Measurements from ENCODE around the gene MTO1.
A peak's percentile ranks its signal among the peaks of the same experiment; 100 is the strongest.

MTO1 gene

DNA sequence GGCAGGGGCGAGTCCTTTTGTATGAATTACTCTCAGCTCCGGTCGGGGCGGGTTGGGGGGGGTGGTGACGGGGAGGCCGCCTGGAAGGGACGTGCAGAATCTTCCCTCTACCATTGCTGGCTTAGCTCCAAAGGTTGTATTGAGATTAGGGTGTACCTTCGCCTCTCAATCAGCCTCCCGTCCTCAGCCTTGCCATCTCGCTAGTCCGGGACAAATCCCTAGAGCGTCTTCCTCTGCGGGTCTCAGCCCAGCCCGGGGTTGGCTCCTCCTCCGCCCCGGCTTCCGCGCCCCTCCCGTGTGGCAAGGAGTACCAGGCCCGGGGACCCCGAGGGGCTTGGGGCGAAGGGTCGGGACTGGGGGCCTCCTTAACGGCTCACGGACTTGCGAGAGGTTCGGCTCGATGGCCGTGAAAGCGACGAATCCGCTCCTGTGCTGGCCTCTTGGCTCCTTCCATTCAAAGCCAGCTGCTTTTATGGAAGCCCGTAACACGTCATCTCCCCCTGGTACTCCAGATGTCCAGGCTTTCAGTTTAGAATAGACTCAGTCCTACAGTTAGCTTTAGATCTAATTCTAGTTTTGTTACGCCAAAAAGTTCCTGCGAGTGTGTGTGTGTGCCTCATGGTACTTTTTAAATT is 59.9 kb downstream of the MTO1 start:
- POLR2A ChIA-PET: interaction anchor here (0.6 to 2.9 kb wide), 12 partner anchors 9 to 201 kb away, joined by 3 to 23 read pairs (median 10); partner anchors contain the start of genes MTO1 and SLC17A5
- DNase-seq (ENCODE audit: extremely low spot score): peak; percentile 35
- CTCF ChIA-PET: interaction anchor here (1.4 to 3.3 kb wide), 5 partner anchors 11 to 89 kb away, joined by 3 to 22 read pairs (median 5); no protein-coding TSS in a partner anchor
- TF ChIP-seq, protein P1, sequence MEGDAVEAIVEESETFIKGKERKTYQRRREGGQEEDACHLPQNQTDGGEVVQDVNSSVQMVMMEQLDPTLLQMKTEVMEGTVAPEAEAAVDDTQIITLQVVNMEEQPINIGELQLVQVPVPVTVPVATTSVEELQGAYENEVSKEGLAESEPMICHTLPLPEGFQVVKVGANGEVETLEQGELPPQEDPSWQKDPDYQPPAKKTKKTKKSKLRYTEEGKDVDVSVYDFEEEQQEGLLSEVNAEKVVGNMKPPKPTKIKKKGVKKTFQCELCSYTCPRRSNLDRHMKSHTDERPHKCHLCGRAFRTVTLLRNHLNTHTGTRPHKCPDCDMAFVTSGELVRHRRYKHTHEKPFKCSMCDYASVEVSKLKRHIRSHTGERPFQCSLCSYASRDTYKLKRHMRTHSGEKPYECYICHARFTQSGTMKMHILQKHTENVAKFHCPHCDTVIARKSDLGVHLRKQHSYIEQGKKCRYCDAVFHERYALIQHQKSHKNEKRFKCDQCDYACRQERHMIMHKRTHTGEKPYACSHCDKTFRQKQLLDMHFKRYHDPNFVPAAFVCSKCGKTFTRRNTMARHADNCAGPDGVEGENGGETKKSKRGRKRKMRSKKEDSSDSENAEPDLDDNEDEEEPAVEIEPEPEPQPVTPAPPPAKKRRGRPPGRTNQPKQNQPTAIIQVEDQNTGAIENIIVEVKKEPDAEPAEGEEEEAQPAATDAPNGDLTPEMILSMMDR (IDR thresholded peaks at IDR 0.05; ENCODE audit: control extremely low read depth, extremely low read depth, low read depth, missing control alignments): no peak

DNA sequence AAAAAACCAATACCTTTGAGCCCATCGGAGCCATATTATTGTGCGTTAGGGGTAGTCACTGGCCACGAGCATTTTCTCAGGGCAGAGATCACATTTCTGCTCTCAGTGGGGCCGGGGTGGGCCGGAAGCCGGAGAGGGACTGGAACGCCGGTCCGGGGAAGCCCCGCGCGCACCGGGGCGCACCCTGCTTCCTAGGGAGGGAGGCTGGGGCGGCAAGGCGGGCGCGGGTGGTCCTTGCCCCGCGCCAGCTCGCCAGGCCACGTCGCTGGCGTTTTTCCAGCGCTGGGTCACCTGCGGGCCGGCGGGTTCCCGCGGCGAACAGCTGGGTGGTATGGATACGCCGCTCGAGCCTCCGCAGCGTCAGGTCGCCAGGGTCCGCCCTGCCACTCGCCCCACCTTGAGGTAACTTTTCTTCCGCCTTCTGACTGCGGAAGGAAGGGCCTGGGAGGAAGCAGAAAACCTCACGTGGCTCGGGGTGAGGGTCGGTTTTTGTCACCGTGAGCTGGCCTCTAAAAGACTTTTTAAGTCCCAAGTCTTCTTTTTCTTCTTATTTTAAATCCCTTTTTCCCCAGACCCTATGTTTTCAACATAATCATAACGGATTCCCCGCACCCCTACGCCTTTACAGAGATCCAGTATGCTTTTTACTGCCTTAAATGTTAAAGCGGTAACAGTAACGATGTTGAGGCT is 62.0 kb downstream of the MTO1 start:
- ChIA-PET CTCF (interaction anchor here (1.1 to 3.3 kb wide), 6 partner anchors 11 to 123 kb away, joined by 3 to 22 read pairs (median 6); no protein-coding TSS in a partner anchor), POLR2A (no interaction called here)
- peak; percentile 71 for DNase-seq (ENCODE audit: extremely low spot score)
- TF ChIP-seq, protein P1 (IDR thresholded peaks at IDR 0.05; ENCODE audit: control extremely low read depth, extremely low read depth, low read depth, missing control alignments): no peak

DNA sequence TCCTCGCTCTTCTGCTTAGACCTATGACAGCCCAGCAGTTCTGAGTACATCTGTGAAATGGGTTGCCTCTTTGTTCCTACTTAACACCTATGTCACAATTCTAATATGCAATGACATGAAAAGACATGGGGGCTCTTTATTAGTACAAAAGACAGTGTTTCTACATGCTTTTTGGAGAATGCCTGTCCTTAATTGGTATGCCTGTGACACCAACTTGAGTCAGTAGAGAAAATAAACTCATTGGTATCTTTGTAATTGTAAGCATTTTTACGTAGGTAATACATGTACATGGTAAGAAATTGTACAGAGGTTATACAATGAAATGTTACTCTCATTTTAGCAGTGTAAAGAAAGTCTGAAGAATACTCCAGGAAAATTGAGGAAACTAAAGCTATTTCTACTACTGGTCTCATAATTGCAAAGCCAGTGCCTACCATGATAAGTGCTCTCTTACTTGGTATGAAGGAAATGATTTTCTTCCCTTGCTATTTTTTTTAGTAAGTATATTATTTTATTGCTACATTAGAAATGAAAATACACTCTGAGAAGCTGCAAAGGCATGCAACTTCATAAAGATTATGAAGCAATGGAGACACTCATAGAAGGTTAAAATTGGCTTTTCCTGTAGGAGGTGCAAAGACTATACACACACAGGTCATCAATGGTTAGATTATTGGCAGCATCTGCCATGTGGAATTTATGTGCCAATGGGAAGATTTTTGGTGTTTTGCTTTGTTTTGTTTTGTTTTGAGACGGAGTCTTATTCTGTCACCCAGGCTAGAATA is 64.2 kb downstream of the MTO1 start:
- TF ChIP-seq, protein P1 (IDR thresholded peaks at IDR 0.05; ENCODE audit: control extremely low read depth, extremely low read depth, low read depth, missing control alignments): no peak
- DNase-seq (ENCODE audit: extremely low spot score): no peak
- POLR2A ChIA-PET: no interaction called here
- CTCF ChIA-PET: interaction anchor here (1.2 to 2.5 kb wide), 3 partner anchors 24 to 54 kb away, joined by 3 to 12 read pairs (median 7); no protein-coding TSS in a partner anchor

DNA sequence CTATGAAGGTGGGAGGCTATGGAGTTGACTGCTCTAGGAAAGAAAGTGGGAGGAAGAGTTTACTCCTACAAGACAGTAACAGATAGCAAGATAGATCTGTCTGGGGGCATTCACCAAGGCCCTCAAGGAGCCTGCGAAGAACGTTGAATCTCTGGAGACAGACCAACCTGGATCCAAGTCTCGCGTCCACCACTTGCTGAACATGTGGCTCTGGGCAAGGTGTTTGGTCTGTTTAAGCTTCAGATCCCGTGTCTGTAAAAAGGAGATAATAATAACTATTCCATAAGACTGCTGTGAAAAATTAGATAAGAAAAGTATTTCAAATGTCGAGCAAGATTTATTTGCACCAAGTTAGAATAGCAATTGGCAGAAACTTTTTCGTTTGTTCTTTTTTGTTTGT is 67.4 kb downstream of the MTO1 start:
- ChIA-PET CTCF (interaction anchor here (1.2 to 2.3 kb wide), 3 partner anchors 19 to 124 kb away, joined by 3 to 5 read pairs (median 5); partner anchors contain the start of gene SLC17A5), POLR2A (interaction anchor here (1.4 kb wide), 1 partner anchor 17 kb away, joined by 4 read pairs; no protein-coding TSS in a partner anchor)
- DNase-seq (ENCODE audit: extremely low spot score): no peak
- TF ChIP-seq, protein P1 (IDR thresholded peaks at IDR 0.05; ENCODE audit: control extremely low read depth, extremely low read depth, low read depth, missing control alignments): no peak

DNA sequence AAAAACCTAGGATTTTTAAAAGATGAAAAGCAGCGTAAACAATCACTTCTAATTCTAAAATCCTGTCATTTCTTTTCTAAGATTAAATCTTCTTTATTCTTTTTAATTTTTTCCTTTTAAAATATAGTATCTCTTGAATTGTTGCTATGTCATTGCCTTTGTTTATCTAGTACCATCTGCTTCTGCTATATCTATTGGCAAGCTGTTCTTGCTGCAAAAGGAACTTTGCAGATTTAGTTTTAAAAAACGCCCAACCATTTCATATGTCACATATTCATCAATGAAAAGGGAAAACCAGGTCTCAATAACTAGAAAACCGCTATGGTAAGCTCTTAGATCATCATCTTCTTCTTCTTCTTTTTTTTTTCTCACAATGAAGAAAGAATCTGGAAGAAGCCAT is 70.8 kb downstream of the MTO1 start:
- DNase-seq (ENCODE audit: extremely low spot score): no peak
- CTCF ChIA-PET: interaction anchor here (1.0 to 1.3 kb wide), 2 partner anchors 11 to 17 kb away, joined by 3 read pairs; partner anchors contain the start of gene EEF1A1
- POLR2A ChIA-PET: interaction anchor here (1.1 kb wide), 1 partner anchor 11 kb away, joined by 3 read pairs; the partner anchor contains the start of gene EEF1A1
- TF ChIP-seq, protein P1 (IDR thresholded peaks at IDR 0.05; ENCODE audit: control extremely low read depth, extremely low read depth, low read depth, missing control alignments): no peak

DNA sequence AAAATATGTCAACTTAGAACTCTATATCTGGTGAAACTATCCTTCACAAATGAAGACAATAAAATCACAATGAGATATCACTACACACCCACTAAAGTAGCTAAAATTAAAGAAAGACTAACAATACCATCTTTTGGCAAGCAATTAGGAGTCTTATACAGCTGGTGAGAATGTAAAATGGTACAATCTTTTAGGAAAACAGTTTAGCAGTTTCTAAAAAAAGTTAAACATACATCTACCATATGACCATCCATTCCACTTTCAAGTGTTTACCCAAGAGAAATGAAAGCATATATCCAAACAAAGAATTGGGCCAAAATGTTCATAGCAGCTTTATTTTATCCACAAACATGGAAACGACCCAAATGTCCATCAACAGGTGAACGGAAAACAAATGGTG is 73.1 kb downstream of the MTO1 start:
- ChIA-PET CTCF (interaction anchor here (1.0 to 1.1 kb wide), 2 partner anchors 8 to 11 kb away, joined by 4 read pairs; no protein-coding TSS in a partner anchor), POLR2A (no interaction called here)
- DNase-seq (ENCODE audit: extremely low spot score): no peak
- TF ChIP-seq, protein P1 (IDR thresholded peaks at IDR 0.05; ENCODE audit: control extremely low read depth, extremely low read depth, low read depth, missing control alignments): no peak

Data from GM10248 (cell line).